ENCODE data around the gene CFLAR.

The CFLAR gene

GRCh38 chr2:201108341-201108740 is 7.6 kb upstream of the CFLAR start:
- Histone ChIP-seq H3K9me3 (ENCODE audit: low read length) (no peaks in the 10 kb centered on the region), H3K79me2 (ENCODE audit: insufficient read depth, low read length) (no peaks in the 10 kb centered on the region), H3K4me3 (ENCODE audit: low read depth, low read length, poor library complexity, severe bottlenecking) (no peak overlapping the region), H3F3A (ENCODE audit: insufficient read depth, low read length) (no peaks in the 10 kb centered on the region), H3K4me2 (ENCODE audit: low read length) (no peak overlapping the region), H3K27ac (ENCODE audit: low read depth, low read length, poor library complexity, severe bottlenecking) (no peak overlapping the region), H4K20me1 (ENCODE audit: insufficient read depth, low read length) (no peaks in the 10 kb centered on the region), H3K9me2 (ENCODE audit: low read depth, low read length) (no peaks in the 10 kb centered on the region), H3K36me3 (ENCODE audit: insufficient read depth, low read length) (no peaks in the 10 kb centered on the region), H3K4me1 (ENCODE audit: insufficient read depth, low read length, severe bottlenecking) (no peaks in the 10 kb centered on the region), H3K27me3 (ENCODE audit: insufficient read depth, low read length) (no peaks in the 10 kb centered on the region), H3K9ac (ENCODE audit: low read length) (no peak overlapping the region), H2AFZ (ENCODE audit: low read length) (no peak overlapping the region)
- TF ChIP-seq EZH2 (IDR thresholded peaks at IDR 0.05; ENCODE audit: borderline replicate concordance, low read length) (no peak), CTCF (IDR thresholded peaks at IDR 0.05; ENCODE audit: low read length) (no peak)

DNA sequence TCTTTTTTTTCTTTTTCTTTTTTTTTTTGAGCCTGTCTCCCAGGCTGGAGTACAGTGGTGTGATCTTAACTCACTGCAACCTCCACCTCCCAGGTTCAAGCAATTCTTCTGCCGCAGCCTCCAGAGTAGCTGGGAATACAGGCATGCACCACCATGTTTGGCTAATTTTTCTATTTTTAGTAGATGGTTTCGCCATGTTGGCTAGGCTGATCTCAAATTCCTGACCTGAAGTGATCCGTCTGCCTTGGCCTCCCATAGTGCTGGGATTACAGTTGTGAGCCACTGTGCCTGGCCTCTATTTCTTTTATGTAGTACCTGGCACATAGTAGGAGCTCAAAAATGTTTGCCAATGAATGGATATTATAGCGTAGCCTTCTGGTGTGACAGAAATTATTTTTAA is 6.8 kb upstream of the CFLAR start:
- H3K79me2 ChIP-seq (ENCODE audit: insufficient read depth, low read length): no peaks in the 10 kb centered on the region
- H3F3A ChIP-seq (ENCODE audit: insufficient read depth, low read length): no peaks in the 10 kb centered on the region
- H3K4me1 ChIP-seq (ENCODE audit: insufficient read depth, low read length, severe bottlenecking): no peaks in the 10 kb centered on the region
- H4K20me1 ChIP-seq (ENCODE audit: insufficient read depth, low read length): no peaks in the 10 kb centered on the region
- no peak overlapping the region for H3K4me3 ChIP-seq (ENCODE audit: low read depth, low read length, poor library complexity, severe bottlenecking)
- no peak overlapping the region for H3K9ac ChIP-seq (ENCODE audit: low read length)
- H3K36me3 ChIP-seq (ENCODE audit: insufficient read depth, low read length): no peaks in the 10 kb centered on the region
- H3K27ac ChIP-seq (ENCODE audit: low read depth, low read length, poor library complexity, severe bottlenecking): no peak overlapping the region
- no peak overlapping the region for H3K4me2 ChIP-seq (ENCODE audit: low read length)
- H3K9me3 ChIP-seq (ENCODE audit: low read length): no peaks in the 10 kb centered on the region
- TF ChIP-seq CTCF (IDR thresholded peaks at IDR 0.05; ENCODE audit: low read length) (no peak), EZH2 (IDR thresholded peaks at IDR 0.05; ENCODE audit: borderline replicate concordance, low read length) (no peak)
- H3K27me3 ChIP-seq (ENCODE audit: insufficient read depth, low read length): no peaks in the 10 kb centered on the region
- no peak overlapping the region for H2AFZ ChIP-seq (ENCODE audit: low read length)
- no peaks in the 10 kb centered on the region for H3K9me2 ChIP-seq (ENCODE audit: low read depth, low read length)

DNA sequence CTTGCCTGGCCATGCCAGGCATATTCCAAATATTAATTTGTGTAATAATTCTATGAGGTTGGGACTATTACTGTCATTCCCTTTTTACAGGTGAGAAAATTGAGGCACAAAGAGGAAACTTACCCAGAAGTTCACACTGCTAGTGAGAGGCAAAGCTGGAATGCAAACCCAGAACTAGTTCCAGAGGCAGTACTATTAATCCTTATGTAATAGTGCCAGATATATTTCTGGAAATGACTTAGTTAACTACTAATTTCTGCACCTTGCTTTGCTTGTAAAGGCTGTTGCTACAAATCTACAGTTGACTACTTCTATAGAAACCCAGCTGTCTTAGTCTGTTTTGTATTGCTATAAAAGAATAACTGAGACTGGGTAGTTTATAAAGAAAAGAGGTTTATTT is 5.3 kb upstream of the CFLAR start:
- Histone ChIP-seq H3K4me1 (ENCODE audit: insufficient read depth, low read length, severe bottlenecking) (peaks cover 3% of the 10 kb centered on the region), H3K9me2 (ENCODE audit: low read depth, low read length) (no peaks in the 10 kb centered on the region)

More for the DNA sequence above, 5.3 kb upstream of the CFLAR start:
- Histone ChIP-seq H3K4me2 (ENCODE audit: low read length) (no peak overlapping the region), H3K9ac (ENCODE audit: low read length) (no peak overlapping the region), H3K9me3 (ENCODE audit: low read length) (no peaks in the 10 kb centered on the region), H2AFZ (ENCODE audit: low read length) (no peak overlapping the region), H3F3A (ENCODE audit: insufficient read depth, low read length) (no peaks in the 10 kb centered on the region), H4K20me1 (ENCODE audit: insufficient read depth, low read length) (no peaks in the 10 kb centered on the region), H3K4me3 (ENCODE audit: low read depth, low read length, poor library complexity, severe bottlenecking) (no peak overlapping the region), H3K27ac (ENCODE audit: low read depth, low read length, poor library complexity, severe bottlenecking) (no peak overlapping the region), H3K36me3 (ENCODE audit: insufficient read depth, low read length) (no peaks in the 10 kb centered on the region), H3K27me3 (ENCODE audit: insufficient read depth, low read length) (no peaks in the 10 kb centered on the region), H3K79me2 (ENCODE audit: insufficient read depth, low read length) (no peaks in the 10 kb centered on the region)
- no peak for TF ChIP-seq EZH2 (IDR thresholded peaks at IDR 0.05; ENCODE audit: borderline replicate concordance, low read length)
- TF ChIP-seq CTCF (IDR thresholded peaks at IDR 0.05; ENCODE audit: low read length): no peak

Data from OCI-LY1 (cell line).